Measurements from ENCODE around the gene PCP2.

The PCP2 gene

GRCh38 chr19:7633698-7634097 lies at the start of gene PCP2:
Gene PCP2 (minus strand): TSS chr19:7633719. CDS start chr19:7633457, 262 bp downstream.
- DNase-seq (ENCODE audit: low read depth in 1 of 2, low spot score in 1 of 2): no peak

- DNase-seq (ENCODE audit: low read depth in 1 of 2, low spot score in 1 of 2): no peak
Observed at GRCh38 chr19:7682175-7682855, 48.8 kb upstream of the PCP2 start.

- peak; percentile 61 to 87 for DNase-seq (ENCODE audit: low read depth in 1 of 2, low spot score in 1 of 2)
Observed at GRCh38 chr19:7681340-7682174, 48.0 kb upstream of the PCP2 start.

GRCh38 chr19:7680606-7681339 lies 47.3 kb upstream of the PCP2 start, which contains the start of gene TRAPPC5:
Gene TRAPPC5 (plus strand): TSS chr19:7680833. CDS start chr19:7682254, 1,421 bp downstream.
- DNase-seq (ENCODE audit: low read depth in 1 of 2, low spot score in 1 of 2): peak; percentile 75 to 76

- no peak for DNase-seq (ENCODE audit: low read depth in 1 of 2, low spot score in 1 of 2)
Observed at GRCh38 chr19:7679771-7680605, 46.5 kb upstream of the PCP2 start.

- DNase-seq (ENCODE audit: low read depth in 1 of 2, low spot score in 1 of 2): peak; percentile 43 to 65
Observed at GRCh38 chr19:7678971-7679751, 45.6 kb upstream of the PCP2 start.

GRCh38 chr19:7677669-7678311 lies 44.3 kb upstream of the PCP2 start:
- DNase-seq (ENCODE audit: low read depth in 1 of 2, low spot score in 1 of 2): no peak

- no peak for DNase-seq (ENCODE audit: low read depth in 1 of 2, low spot score in 1 of 2)
Observed at GRCh38 chr19:7676854-7677253, 43.3 kb upstream of the PCP2 start, which contains the start of gene MCEMP1. Gene MCEMP1 (plus strand): TSS chr19:7677090. CDS start chr19:7677121, 31 bp downstream.

- DNase-seq (ENCODE audit: low read depth in 1 of 2, low spot score in 1 of 2): no peak
Observed at GRCh38 chr19:7676376-7676775, 42.9 kb upstream of the PCP2 start.

- peak in 1 of 2 donors; percentile 32 for DNase-seq (ENCODE audit: low read depth in 1 of 2, low spot score in 1 of 2)
Observed at GRCh38 chr19:7674010-7675005, 40.8 kb upstream of the PCP2 start.

- no peak for DNase-seq (ENCODE audit: low read depth in 1 of 2, low spot score in 1 of 2)
Observed at GRCh38 chr19:7672522-7672921, 39.0 kb upstream of the PCP2 start.

GRCh38 chr19:7670790-7671189 lies 37.3 kb upstream of the PCP2 start:
- DNase-seq (ENCODE audit: low read depth in 1 of 2, low spot score in 1 of 2): no peak

GRCh38 chr19:7670150-7670783 lies 36.7 kb upstream of the PCP2 start:
- DNase-seq (ENCODE audit: low read depth in 1 of 2, low spot score in 1 of 2): no peak

GRCh38 chr19:7669641-7670040 lies 36.1 kb upstream of the PCP2 start:
- no peak for DNase-seq (ENCODE audit: low read depth in 1 of 2, low spot score in 1 of 2)

- no peak for DNase-seq (ENCODE audit: low read depth in 1 of 2, low spot score in 1 of 2)
Observed at GRCh38 chr19:7668842-7669241, 35.3 kb upstream of the PCP2 start, which contains the start of gene RETN. Gene RETN (plus strand): TSS chr19:7669049. CDS start chr19:7669327, 278 bp downstream.

GRCh38 chr19:7665076-7665475 lies 31.6 kb upstream of the PCP2 start:
- DNase-seq (ENCODE audit: low read depth in 1 of 2, low spot score in 1 of 2): no peak

GRCh38 chr19:7663706-7664105 lies 30.2 kb upstream of the PCP2 start:
- DNase-seq (ENCODE audit: low read depth in 1 of 2, low spot score in 1 of 2): no peak

- DNase-seq (ENCODE audit: low read depth in 1 of 2, low spot score in 1 of 2): no peak
Observed at GRCh38 chr19:7662657-7663056, 29.1 kb upstream of the PCP2 start.

Data from activated CD4-positive, alpha-beta T cell treated with anti-CD3 and anti-CD28 coated beads, Interleukin-2, amount 50 U/mL, for 24 hours (primary cell).